NCI-H187 (cell line): Measurements from ENCODE around the gene SLC13A5.
"Not testable (repeated sequence)": the region's sequence is repeated elsewhere in the genome, so short reads cannot be mapped to it uniquely, and the experiment has no call there.

Source experiments
- DNase-seq, 2 experiments: peaks; one replicate each; lab custom pipeline; 2025; lab: John Stamatoyannopoulos, UW

SLC13A5 gene

GRCh38 chr17:6713130-6713917 lies at the start of gene SLC13A5:
Gene SLC13A5, minus strand, starts transcription at chr17:6713369. Its CDS starts 36 bp downstream, at chr17:6713333.
- DNase-seq, result no peak

GRCh38 chr17:6761779-6762178 lies 48.6 kb upstream of the SLC13A5 start:
- no peak for DNase-seq

- DNase-seq, result no peak
Measured at GRCh38 chr17:6757747-6758146, 44.6 kb upstream of the SLC13A5 start.

- no peak for DNase-seq
Measured at GRCh38 chr17:6756425-6757031, 43.4 kb upstream of the SLC13A5 start.

- no peak for DNase-seq
Measured at GRCh38 chr17:6755731-6756184, 42.6 kb upstream of the SLC13A5 start, which contains the start of gene XAF1. Gene XAF1, plus strand, starts transcription at chr17:6756046. Its CDS starts 33 bp downstream, at chr17:6756079.

- DNase-seq, result no peak
Measured at GRCh38 chr17:6755281-6755680, 42.1 kb upstream of the SLC13A5 start.

GRCh38 chr17:6753546-6753945 lies 40.4 kb upstream of the SLC13A5 start:
- DNase-seq, result no peak

- no peak for DNase-seq
Measured at GRCh38 chr17:6753006-6753445, 39.9 kb upstream of the SLC13A5 start.

GRCh38 chr17:6752068-6752909 lies 39.1 kb upstream of the SLC13A5 start:
- DNase-seq, result no peak

GRCh38 chr17:6749519-6749918 lies 36.4 kb upstream of the SLC13A5 start:
- no peak for DNase-seq

GRCh38 chr17:6748617-6749016 lies 35.4 kb upstream of the SLC13A5 start:
- DNase-seq, result no peak

GRCh38 chr17:6746665-6747064 lies 33.5 kb upstream of the SLC13A5 start:
- DNase-seq, result not testable (repeated sequence)

- no peak for DNase-seq
Measured at GRCh38 chr17:6729531-6729930, 16.4 kb upstream of the SLC13A5 start.

GRCh38 chr17:6724009-6724408 lies 10.8 kb upstream of the SLC13A5 start:
- no peak for DNase-seq

GRCh38 chr17:6721744-6722143 lies 8.6 kb upstream of the SLC13A5 start:
- no peak for DNase-seq

GRCh38 chr17:6716736-6717135 lies 3.6 kb upstream of the SLC13A5 start:
- no peak for DNase-seq

GRCh38 chr17:6714315-6714874 lies 1.2 kb upstream of the SLC13A5 start:
- no peak for DNase-seq

GRCh38 chr17:6713918-6714271 lies 726 bp upstream of the SLC13A5 start:
- no peak for DNase-seq

- DNase-seq, result no peak
Measured at GRCh38 chr17:6712854-6713129, 377 bp downstream of the SLC13A5 start.

- DNase-seq, result no peak
Measured at GRCh38 chr17:6712058-6712853, 913 bp downstream of the SLC13A5 start.

- DNase-seq, result no peak
Measured at GRCh38 chr17:6711681-6712057, 1.5 kb downstream of the SLC13A5 start.
